HUES6 (cell line): ENCODE results near the gene ADGRD1.

Experiments used
- H3K27ac ChIP-seq: 2 replicates; pipeline ENCODE4 v1.7.0; 2013; ENCODE audit warnings: low read depth, mild to moderate bottlenecking, low read length, inconsistent platforms
- H3K27me3 ChIP-seq: 2 replicates; pipeline ENCODE4 v1.6.1; 2013; ENCODE audit warnings: low read length; ENCODE audit not compliant: control insufficient read depth, insufficient read depth
- H3K36me3 ChIP-seq: 2 replicates; pipeline ENCODE4 v1.6.1; 2013; ENCODE audit warnings: low read length; ENCODE audit not compliant: control insufficient read depth, insufficient read depth
- H3K4me1 ChIP-seq: 2 replicates; pipeline ENCODE4 v1.6.1; 2013; ENCODE audit warnings: low read length; ENCODE audit not compliant: control insufficient read depth, insufficient read depth
- H3K4me3 ChIP-seq: 2 replicates; pipeline ENCODE4 v1.5.1; 2013; ENCODE audit warnings: low read depth, low read length
- H3K9ac ChIP-seq: one replicate; pipeline ENCODE4 v1.6.1; 2013; ENCODE audit warnings: mild to moderate bottlenecking, low read length
- H3K9me3 ChIP-seq: 2 replicates; pipeline ENCODE4 v1.6.1; 2013; ENCODE audit warnings: low read depth, low read length; ENCODE audit not compliant: control insufficient read depth, insufficient read depth

ADGRD1 gene

GRCh38 chr12:131015581-131016337 is 62.1 kb downstream of the ADGRD1 start:
- H3K9me3 ChIP-seq, result no peaks in the 10 kb centered on the region
- no peaks in the 10 kb centered on the region for H3K4me1 ChIP-seq
- no peak overlapping the region for H3K27ac ChIP-seq
- H3K27me3 ChIP-seq, result peaks cover 10% of the 10 kb centered on the region; the same call in 1 of the 2 replicates
- H3K9ac ChIP-seq, result no peak overlapping the region
- no peaks in the 10 kb centered on the region for H3K36me3 ChIP-seq
- no peak overlapping the region for H3K4me3 ChIP-seq

- Histone ChIP-seq H3K36me3 (no peaks in the 10 kb centered on the region), H3K4me3 (no peak overlapping the region), H3K27ac (no peak overlapping the region), H3K9ac (no peak overlapping the region), H3K4me1 (no peaks in the 10 kb centered on the region), H3K27me3 (peaks cover 10% of the 10 kb centered on the region; the same call in 1 of the 2 replicates), H3K9me3 (no peaks in the 10 kb centered on the region)
Observed at GRCh38 chr12:131017477-131017991, 63.8 kb downstream of the ADGRD1 start.

GRCh38 chr12:131018019-131018620 is 64.4 kb downstream of the ADGRD1 start:
- no peaks in the 10 kb centered on the region for H3K4me1 ChIP-seq
- no peak overlapping the region for H3K9ac ChIP-seq
- H3K4me3 ChIP-seq, result no peak overlapping the region
- peaks cover 10% of the 10 kb centered on the region; the same call in 1 of the 2 replicates for H3K27me3 ChIP-seq
- H3K27ac ChIP-seq, result no peak overlapping the region
- no peaks in the 10 kb centered on the region for H3K9me3 ChIP-seq
- no peaks in the 10 kb centered on the region for H3K36me3 ChIP-seq

- H3K9me3 ChIP-seq, result no peaks in the 10 kb centered on the region
- peaks cover 8% of the 10 kb centered on the region; the same call in 1 of the 2 replicates for H3K27me3 ChIP-seq
- no peak overlapping the region for H3K27ac ChIP-seq
- H3K9ac ChIP-seq, result no peak overlapping the region
- no peak overlapping the region for H3K4me3 ChIP-seq
- H3K36me3 ChIP-seq, result no peaks in the 10 kb centered on the region
- no peaks in the 10 kb centered on the region for H3K4me1 ChIP-seq
Observed at GRCh38 chr12:131018808-131019397, 65.2 kb downstream of the ADGRD1 start.

GRCh38 chr12:131020326-131021153 is 66.8 kb downstream of the ADGRD1 start:
- no peak overlapping the region for H3K27ac ChIP-seq
- no peaks in the 10 kb centered on the region for H3K9me3 ChIP-seq
- no peaks in the 10 kb centered on the region for H3K4me1 ChIP-seq
- no peak overlapping the region for H3K9ac ChIP-seq
- H3K4me3 ChIP-seq, result no peak overlapping the region
- H3K27me3 ChIP-seq, result no peaks in the 10 kb centered on the region
- H3K36me3 ChIP-seq, result no peaks in the 10 kb centered on the region

- Histone ChIP-seq H3K27me3 (no peaks in the 10 kb centered on the region), H3K9ac (no peak overlapping the region), H3K4me1 (no peaks in the 10 kb centered on the region), H3K9me3 (no peaks in the 10 kb centered on the region), H3K4me3 (no peak overlapping the region), H3K36me3 (no peaks in the 10 kb centered on the region), H3K27ac (no peak overlapping the region)
Observed at GRCh38 chr12:131021154-131021541, 67.4 kb downstream of the ADGRD1 start.

GRCh38 chr12:131024026-131024425 is 70.3 kb downstream of the ADGRD1 start:
- Histone ChIP-seq H3K9ac (no peak overlapping the region), H3K36me3 (no peaks in the 10 kb centered on the region), H3K27me3 (no peaks in the 10 kb centered on the region), H3K9me3 (no peaks in the 10 kb centered on the region), H3K4me3 (no peak overlapping the region), H3K27ac (no peak overlapping the region), H3K4me1 (no peaks in the 10 kb centered on the region)

- Histone ChIP-seq H3K36me3 (no peaks in the 10 kb centered on the region), H3K27ac (no peak overlapping the region), H3K4me1 (no peaks in the 10 kb centered on the region), H3K27me3 (no peaks in the 10 kb centered on the region), H3K9me3 (no peaks in the 10 kb centered on the region), H3K4me3 (no peak overlapping the region), H3K9ac (no peak overlapping the region)
Observed at GRCh38 chr12:131024721-131025120, 71.0 kb downstream of the ADGRD1 start.

- Histone ChIP-seq H3K27me3 (no peaks in the 10 kb centered on the region), H3K9me3 (no peaks in the 10 kb centered on the region), H3K27ac (no peak overlapping the region), H3K4me1 (no peaks in the 10 kb centered on the region), H3K4me3 (no peak overlapping the region), H3K36me3 (no peaks in the 10 kb centered on the region), H3K9ac (no peak overlapping the region)
Observed at GRCh38 chr12:131025234-131025633, 71.5 kb downstream of the ADGRD1 start.

GRCh38 chr12:131025939-131026702 is 72.4 kb downstream of the ADGRD1 start:
- Histone ChIP-seq H3K9ac (no peak overlapping the region), H3K9me3 (no peaks in the 10 kb centered on the region), H3K27ac (no peak overlapping the region), H3K36me3 (no peaks in the 10 kb centered on the region), H3K27me3 (no peaks in the 10 kb centered on the region), H3K4me1 (no peaks in the 10 kb centered on the region), H3K4me3 (no peak overlapping the region)
